Transverse colon (tissue), 4 donors: ENCODE data around the gene KLHL12. TPM values are rescaled to one million over a fixed set of nuclear protein-coding genes. Genes with fewer than 3 reads are reported as not detected.

Experiments
- DNase-seq: peaks from one replicate; pipeline ENCODE4 v3.0.0-alpha.2; 2019
- H3K27ac ChIP-seq, 4 donors: fragments of 200-600 bp; sonication (generic); 2 replicates each; pipeline ENCODE4 v1.5.1; 2016 to 2018; ENCODE audit warnings: inconsistent platforms in 4 of 4
- H3K27me3 ChIP-seq: fragments of 200-600 bp; sonication (generic); 2 replicates; pipeline ENCODE4 v1.5.1; 2017; ENCODE audit warnings: inconsistent platforms
- H3K36me3 ChIP-seq, 4 donors: fragments of 200-600 bp; sonication (generic); 2 replicates each; pipeline ENCODE4 v1.5.1; 2017 to 2019; ENCODE audit warnings: inconsistent platforms in 4 of 4
- H3K4me1 ChIP-seq, 4 donors: fragments of 200-600 bp; sonication (generic); 2 replicates each; pipeline ENCODE4 v1.5.1; 2017 to 2020; ENCODE audit warnings: inconsistent platforms in 4 of 4
- H3K4me3 ChIP-seq, 4 donors: fragments of 200-600 bp; sonication (generic); 1 replicate in 1 of 4; 2 replicates in 3 of 4; pipeline versions ENCODE4 v1.5.1 to v1.6.1; 2017 to 2019; ENCODE audit warnings: inconsistent platforms in 4 of 4
- H3K9me3 ChIP-seq, 2 donors: fragments of 200-600 bp; sonication (generic); 2 replicates each; pipeline ENCODE4 v1.5.1; 2017 to 2019; ENCODE audit warnings: inconsistent platforms in 2 of 2
- CTCF ChIP-seq, 5 experiments: fragments of 200-600 bp in 3 of 5; fragments of 450-650 bp in 2 of 5; sonication (generic) in 3 of 5; IDR thresholded peaks; 1 replicate in 2 of 5; 2 replicates in 3 of 5; pipeline ENCODE4 v1.5.1; 2016 to 2017; ENCODE audit warnings: antibody characterized with exemption in 5 of 5, inconsistent platforms in 3 of 5, mild to moderate bottlenecking in 2 of 5, moderate library complexity in 1 of 5
- EP300 ChIP-seq: sonication (generic); formaldehyde crosslinking; IDR thresholded peaks from one replicate; pipeline ENCODE4 v1.6.1; 2017; ENCODE audit warnings: antibody characterized with exemption, low read depth
- POLR2A ChIP-seq: fragments of 450-650 bp; IDR thresholded peaks from one replicate; pipeline ENCODE4 v1.6.1; 2016; ENCODE audit warnings: antibody characterized with exemption, mild to moderate bottlenecking, moderate library complexity
- POLR2AphosphoS5 ChIP-seq, 3 donors: sonication (generic); formaldehyde crosslinking; IDR thresholded peaks; one replicate each; pipeline ENCODE4 v1.6.1; 2016; ENCODE audit warnings: antibody characterized with exemption in 3 of 3
- WGBS, 2 donors: methylation state at CpG; one replicate each; pipeline ENCODE4 v1.1.5; 2018; ENCODE audit warnings: low coverage in 1 of 2; 5-methylcytosine and 5-hydroxymethylcytosine counted together
- in situ Hi-C, 4 donors: fragments of 200-750 bp; cut with MboI; loops; one replicate each; pipeline versions ENCODE4 v1.15.0 to v1.15.1; 2017; ENCODE audit warnings: low sequenced_read_pairs in 3 of 4, low pct_ligation_motif_present in 1 of 4, low pct_unique_long_range_greater_than_20kb in 1 of 4
- intact Hi-C: fragments of 100-400 bp; cut with DNase I; formaldehyde crosslinking; loops from one replicate; pipeline ENCODE4 v1.15.1; 2023; ENCODE audit warnings: low total_unique reads
- total RNA-seq, 4 donors: library from RNA; depleted of rRNA; stranded (reverse); fragments of >200 nt; gene quantifications; one replicate each; pipeline ENCODE4 v1.1.0, GENCODE V29; 2016

Gene KLHL12
- total RNA-seq, 4 donors from 2014 or later: 10.5 to 26.6 (median 19.4) TPM

GRCh38 chr1:202958544-202959275 is 31.7 kb upstream of the KLHL12 start:
- intact Hi-C loops: no loop called here
- peak overlapping the region; percentile 93 to 98 (median 96) for H3K27ac ChIP-seq
- H3K36me3 ChIP-seq: no peaks in the 10 kb centered on the region
- in situ Hi-C loops: no loop called here
- no peaks in the 10 kb centered on the region for H3K9me3 ChIP-seq
- DNase-seq: peak; percentile 35
- peaks cover 5 to 45% (median 23%) of the 10 kb centered on the region in 4 donors for H3K4me1 ChIP-seq
- peak overlapping the region; percentile 31 to 99 (median 95) for H3K4me3 ChIP-seq
- WGBS, 2 donors: 0 to 5% methylated on average over 5 to 10 of the region's 10 CpGs
- TF ChIP-seq POLR2AphosphoS5 (IDR thresholded peaks at IDR 0.05): no peak
- no peak for TF ChIP-seq EP300
- no peak for TF ChIP-seq CTCF (IDR thresholded peaks at IDR 0.05)
- no peak for TF ChIP-seq POLR2A
- H3K27me3 ChIP-seq: no peaks in the 10 kb centered on the region

GRCh38 chr1:202957733-202958543 is 30.9 kb upstream of the KLHL12 start, which contains the start of gene ADIPOR1:
TSS of gene ADIPOR1 (minus strand) at chr1:202958312. CDS start at chr1:202951070, 7,242 bp downstream.
- H3K27me3 ChIP-seq: no peaks in the 10 kb centered on the region
- H3K27ac ChIP-seq: peak within 1 kb of the TSS; percentile 93 to 98 (median 96)
- no peaks in the 10 kb centered on the region for H3K36me3 ChIP-seq
- in situ Hi-C loops (no loop called here), intact Hi-C loops (no loop called here)
- no peaks in the 10 kb centered on the region for H3K9me3 ChIP-seq
- H3K4me1 ChIP-seq: peaks cover 5 to 53% (median 26%) of the 10 kb centered on the region in 4 donors
- peak; percentile 96 for DNase-seq
- 0 to 1% methylated on average over 6 to 44 of the region's 86 CpGs for WGBS, 2 donors
- peak within 1 kb of the TSS; percentile 93 to 99 (median 97) for H3K4me3 ChIP-seq
- TF ChIP-seq CTCF (IDR thresholded peaks at IDR 0.05) (peak in 2 of 5 experiments; percentile 19 to 22), POLR2AphosphoS5 (IDR thresholded peaks at IDR 0.05) (peak; percentile 87 to 95 (median 94)), POLR2A (peak; percentile 83), EP300 (no peak)

- intact Hi-C loops: no loop called here
- no peaks in the 10 kb centered on the region for H3K9me3 ChIP-seq
- peak overlapping the region; percentile 93 to 98 (median 96) for H3K27ac ChIP-seq
- peaks cover 5 to 60% (median 26%) of the 10 kb centered on the region in 4 donors for H3K4me1 ChIP-seq
- H3K27me3 ChIP-seq: no peaks in the 10 kb centered on the region
- DNase-seq: no peak
- H3K36me3 ChIP-seq: no peaks in the 10 kb centered on the region
- 20 to 49% methylated on average over 2 to 6 of the region's 6 CpGs for WGBS, 2 donors
- in situ Hi-C loops: no loop called here
- TF ChIP-seq EP300 (no peak), POLR2A (no peak), CTCF (IDR thresholded peaks at IDR 0.05) (no peak), POLR2AphosphoS5 (IDR thresholded peaks at IDR 0.05) (no peak)
- peak overlapping the region in 3 of 4 donors; percentile 93 to 99 (median 97) for H3K4me3 ChIP-seq
These were observed 29.9 kb upstream of the KLHL12 start for GRCh38 chr1:202956969-202957368.

GRCh38 chr1:202954057-202954745 is 27.2 kb upstream of the KLHL12 start:
- in situ Hi-C loops: no loop called here
- Histone ChIP-seq H3K9me3 (no peaks in the 10 kb centered on the region), H3K27ac (peak overlapping the region in 2 of 4 donors; percentile 2 to 10), H3K4me1 (peaks cover 5 to 60% (median 26%) of the 10 kb centered on the region in 4 donors), H3K36me3 (peaks cover 0 to 13% (median 3%) of the 10 kb centered on the region in 4 donors), H3K4me3 (no peak overlapping the region), H3K27me3 (no peaks in the 10 kb centered on the region)
- no peak for TF ChIP-seq POLR2A
- no peak for TF ChIP-seq EP300
- TF ChIP-seq CTCF (IDR thresholded peaks at IDR 0.05): no peak
- TF ChIP-seq POLR2AphosphoS5 (IDR thresholded peaks at IDR 0.05): no peak
- no peak for DNase-seq
- intact Hi-C loops: no loop called here
- WGBS, 2 donors: 46 to 59% methylated on average over 6 of the region's 6 CpGs
